ENCODE measurements around the gene UBE2D2. TPM values are rescaled to one million over a fixed set of nuclear protein-coding genes. Genes with fewer than 3 reads are reported as not detected.

Gene UBE2D2
- total and polyA plus RNA-seq, 2 experiments from 2014 or later: 120 to 172 TPM

DNA sequence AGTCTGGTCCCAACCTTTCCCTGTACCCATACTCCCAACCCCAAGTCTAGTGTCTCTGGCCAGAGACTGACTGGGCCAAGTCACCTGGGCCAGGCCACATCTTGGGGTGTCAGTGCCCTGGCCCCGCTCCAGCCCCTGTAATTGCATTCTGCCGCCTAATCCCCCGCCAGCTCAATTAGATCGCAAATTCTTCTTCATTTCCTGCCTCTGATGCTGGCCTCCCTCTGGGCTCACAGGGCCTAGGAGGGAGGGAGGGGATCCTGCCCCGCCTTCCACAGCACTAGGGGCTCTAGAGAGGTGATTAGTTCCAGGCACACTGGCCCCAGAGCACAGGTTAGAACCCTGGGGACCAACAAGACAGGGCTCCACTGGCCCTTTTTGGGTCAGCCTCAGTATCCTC lies 92.5 kb downstream of the UBE2D2 start:
- Histone ChIP-seq H3K79me2 (replicated peaks; ENCODE audit: insufficient read depth) (peaks cover 99% of the 10 kb centered on the region), H3K9me2 (ENCODE audit: insufficient read depth) (no peaks in the 10 kb centered on the region), H3K4me3 (peak overlapping the region; percentile 34; the same call in 1 of the 2 replicates), H3F3A (replicated peaks; ENCODE audit: low read depth) (peaks cover 25% of the 10 kb centered on the region), H3K4me1 (ENCODE audit: insufficient read depth) (peaks cover 67% of the 10 kb centered on the region), H2AFZ (no peak overlapping the region), H4K20me1 (replicated peaks; ENCODE audit: insufficient read depth) (peaks cover 64% of the 10 kb centered on the region), H3K4me2 (peak overlapping the region; percentile 98), H3K36me3 (ENCODE audit: insufficient read depth) (no peaks in the 10 kb centered on the region), H3K27me3 (ENCODE audit: insufficient read depth) (0 out of 2 replicates have a peak, but pooled peaks cover 6% of the 10 kb centered on the region), H3K27ac (ENCODE audit: low read depth) (no peak overlapping the region)
- Mint-ChIP-seq H3K9me3 (peaks cover 5% of the 10 kb centered on the region; the same call in 1 of the 3 replicates), H3K4me1 (peaks cover 67% of the 10 kb centered on the region), H3K4me3 (peak overlapping the region; percentile 99; the same call in 2 of the 3 replicates), H3K27ac (no peak overlapping the region), H3K27me3 (ENCODE audit: insufficient read depth, low read depth, poor library complexity) (peaks cover 31% of the 10 kb centered on the region), H3K36me3 (ENCODE audit: low read depth) (peaks cover 4% of the 10 kb centered on the region; the same call in 2 of the 3 replicates)
- no peak for ATAC-seq
- DNase-seq (ENCODE audit: low spot score): peak; percentile 59
- TF ChIP-seq CTCF (conservative IDR thresholded peaks at IDR 0.05; ENCODE audit: low read depth in 2 of 2): no peak
- no peak; the same call in 1 of the 2 replicates for TF ChIP-seq POLR2AphosphoS5 (IDR thresholded peaks at IDR 0.05; ENCODE audit: low read depth)
- TF ChIP-seq JUNB (IDR thresholded peaks at IDR 0.05; ENCODE audit: unreplicated experiment): no peak
- no peak for TF ChIP-seq NANOG (IDR thresholded peaks at IDR 0.05; ENCODE audit: borderline replicate concordance)
- no peak for TF ChIP-seq STAT1 (IDR thresholded peaks at IDR 0.05; ENCODE audit: unreplicated experiment)
- no peak for TF ChIP-seq EZH2phosphoT487 (IDR thresholded peaks at IDR 0.05; ENCODE audit: unreplicated experiment)
- TF ChIP-seq CREB1 (CRISPR knock-in tag; IDR thresholded peaks at IDR 0.05; ENCODE audit: low read depth): no peak
- TF ChIP-seq EZH2 (IDR thresholded peaks at IDR 0.05; ENCODE audit: low read depth, unreplicated experiment): no peak
- TF ChIP-seq, protein P1, sequence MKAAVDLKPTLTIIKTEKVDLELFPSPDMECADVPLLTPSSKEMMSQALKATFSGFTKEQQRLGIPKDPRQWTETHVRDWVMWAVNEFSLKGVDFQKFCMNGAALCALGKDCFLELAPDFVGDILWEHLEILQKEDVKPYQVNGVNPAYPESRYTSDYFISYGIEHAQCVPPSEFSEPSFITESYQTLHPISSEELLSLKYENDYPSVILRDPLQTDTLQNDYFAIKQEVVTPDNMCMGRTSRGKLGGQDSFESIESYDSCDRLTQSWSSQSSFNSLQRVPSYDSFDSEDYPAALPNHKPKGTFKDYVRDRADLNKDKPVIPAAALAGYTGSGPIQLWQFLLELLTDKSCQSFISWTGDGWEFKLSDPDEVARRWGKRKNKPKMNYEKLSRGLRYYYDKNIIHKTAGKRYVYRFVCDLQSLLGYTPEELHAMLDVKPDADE (IDR thresholded peaks at IDR 0.05): no peak
- TF ChIP-seq ZNF331 (CRISPR knock-in tag; IDR thresholded peaks at IDR 0.05; ENCODE audit: low read depth): no peak
- TF ChIP-seq, protein P2, sequence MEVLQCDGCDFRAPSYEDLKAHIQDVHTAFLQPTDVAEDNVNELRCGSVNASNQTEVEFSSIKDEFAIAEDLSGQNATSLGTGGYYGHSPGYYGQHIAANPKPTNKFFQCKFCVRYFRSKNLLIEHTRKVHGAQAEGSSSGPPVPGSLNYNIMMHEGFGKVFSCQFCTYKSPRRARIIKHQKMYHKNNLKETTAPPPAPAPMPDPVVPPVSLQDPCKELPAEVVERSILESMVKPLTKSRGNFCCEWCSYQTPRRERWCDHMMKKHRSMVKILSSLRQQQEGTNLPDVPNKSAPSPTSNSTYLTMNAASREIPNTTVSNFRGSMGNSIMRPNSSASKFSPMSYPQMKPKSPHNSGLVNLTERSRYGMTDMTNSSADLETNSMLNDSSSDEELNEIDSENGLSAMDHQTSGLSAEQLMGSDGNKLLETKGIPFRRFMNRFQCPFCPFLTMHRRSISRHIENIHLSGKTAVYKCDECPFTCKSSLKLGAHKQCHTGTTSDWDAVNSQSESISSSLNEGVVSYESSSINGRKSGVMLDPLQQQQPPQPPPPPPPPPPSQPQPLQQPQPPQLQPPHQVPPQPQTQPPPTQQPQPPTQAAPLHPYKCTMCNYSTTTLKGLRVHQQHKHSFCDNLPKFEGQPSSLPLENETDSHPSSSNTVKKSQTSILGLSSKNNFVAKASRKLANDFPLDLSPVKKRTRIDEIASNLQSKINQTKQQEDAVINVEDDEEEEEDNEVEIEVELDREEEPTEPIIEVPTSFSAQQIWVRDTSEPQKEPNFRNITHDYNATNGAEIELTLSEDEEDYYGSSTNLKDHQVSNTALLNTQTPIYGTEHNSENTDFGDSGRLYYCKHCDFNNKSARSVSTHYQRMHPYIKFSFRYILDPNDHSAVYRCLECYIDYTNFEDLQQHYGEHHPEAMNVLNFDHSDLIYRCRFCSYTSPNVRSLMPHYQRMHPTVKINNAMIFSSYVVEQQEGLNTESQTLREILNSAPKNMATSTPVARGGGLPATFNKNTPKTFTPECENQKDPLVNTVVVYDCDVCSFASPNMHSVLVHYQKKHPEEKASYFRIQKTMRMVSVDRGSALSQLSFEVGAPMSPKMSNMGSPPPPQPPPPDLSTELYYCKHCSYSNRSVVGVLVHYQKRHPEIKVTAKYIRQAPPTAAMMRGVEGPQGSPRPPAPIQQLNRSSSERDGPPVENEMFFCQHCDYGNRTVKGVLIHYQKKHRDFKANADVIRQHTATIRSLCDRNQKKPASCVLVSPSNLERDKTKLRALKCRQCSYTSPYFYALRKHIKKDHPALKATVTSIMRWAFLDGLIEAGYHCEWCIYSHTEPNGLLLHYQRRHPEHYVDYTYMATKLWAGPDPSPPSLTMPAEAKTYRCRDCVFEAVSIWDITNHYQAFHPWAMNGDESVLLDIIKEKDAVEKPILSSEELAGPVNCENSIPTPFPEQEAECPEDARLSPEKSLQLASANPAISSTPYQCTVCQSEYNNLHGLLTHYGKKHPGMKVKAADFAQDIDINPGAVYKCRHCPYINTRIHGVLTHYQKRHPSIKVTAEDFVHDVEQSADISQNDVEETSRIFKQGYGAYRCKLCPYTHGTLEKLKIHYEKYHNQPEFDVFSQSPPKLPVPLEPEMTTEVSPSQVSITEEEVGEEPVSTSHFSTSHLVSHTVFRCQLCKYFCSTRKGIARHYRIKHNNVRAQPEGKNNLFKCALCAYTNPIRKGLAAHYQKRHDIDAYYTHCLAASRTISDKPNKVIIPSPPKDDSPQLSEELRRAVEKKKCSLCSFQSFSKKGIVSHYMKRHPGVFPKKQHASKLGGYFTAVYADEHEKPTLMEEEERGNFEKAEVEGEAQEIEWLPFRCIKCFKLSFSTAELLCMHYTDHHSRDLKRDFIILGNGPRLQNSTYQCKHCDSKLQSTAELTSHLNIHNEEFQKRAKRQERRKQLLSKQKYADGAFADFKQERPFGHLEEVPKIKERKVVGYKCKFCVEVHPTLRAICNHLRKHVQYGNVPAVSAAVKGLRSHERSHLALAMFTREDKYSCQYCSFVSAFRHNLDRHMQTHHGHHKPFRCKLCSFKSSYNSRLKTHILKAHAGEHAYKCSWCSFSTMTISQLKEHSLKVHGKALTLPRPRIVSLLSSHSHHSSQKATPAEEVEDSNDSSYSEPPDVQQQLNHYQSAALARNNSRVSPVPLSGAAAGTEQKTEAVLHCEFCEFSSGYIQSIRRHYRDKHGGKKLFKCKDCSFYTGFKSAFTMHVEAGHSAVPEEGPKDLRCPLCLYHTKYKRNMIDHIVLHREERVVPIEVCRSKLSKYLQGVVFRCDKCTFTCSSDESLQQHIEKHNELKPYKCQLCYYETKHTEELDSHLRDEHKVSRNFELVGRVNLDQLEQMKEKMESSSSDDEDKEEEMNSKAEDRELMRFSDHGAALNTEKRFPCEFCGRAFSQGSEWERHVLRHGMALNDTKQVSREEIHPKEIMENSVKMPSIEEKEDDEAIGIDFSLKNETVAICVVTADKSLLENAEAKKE (CRISPR knock-in tag; IDR thresholded peaks at IDR 0.05): no peak
- no peak for TF ChIP-seq REST (IDR thresholded peaks at IDR 0.05; ENCODE audit: unreplicated experiment)
- no peak for TF ChIP-seq ZNF114 (CRISPR knock-in tag; IDR thresholded peaks at IDR 0.05)
